HG03469 (cell line): ENCODE data around the gene SRGAP3.

ENCODE experiments used
- ATAC-seq: cut with Tn5 transposase; IDR thresholded peaks from one replicate; pipeline ENCODE4 v1.9.1; 2021; ENCODE audit warnings: mild to moderate bottlenecking, moderate library complexity, moderate number of reproducible peaks; ENCODE audit not compliant: unreplicated experiment

Gene SRGAP3

DNA sequence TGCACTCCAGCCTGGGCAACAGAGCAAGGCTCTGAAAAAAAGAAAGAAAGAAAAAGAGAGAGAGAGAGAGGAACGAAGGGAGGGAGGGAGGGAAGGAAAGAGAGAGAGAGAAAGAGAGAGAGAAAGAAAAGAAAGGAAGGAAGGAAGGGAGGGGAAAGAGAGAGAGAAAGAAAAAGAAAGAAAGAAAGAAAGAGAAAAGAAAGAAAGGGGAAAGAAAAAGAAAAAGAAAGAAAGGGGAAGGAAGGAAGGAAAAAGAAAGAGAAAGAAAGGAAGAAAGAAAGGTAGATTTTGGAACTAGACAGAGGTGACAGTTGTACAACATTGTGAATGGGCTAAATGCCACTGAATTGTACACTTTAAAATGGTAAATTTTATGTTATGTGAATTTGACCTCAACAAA is 5.3 kb upstream of the SRGAP3 start:
- no peak for ATAC-seq

DNA sequence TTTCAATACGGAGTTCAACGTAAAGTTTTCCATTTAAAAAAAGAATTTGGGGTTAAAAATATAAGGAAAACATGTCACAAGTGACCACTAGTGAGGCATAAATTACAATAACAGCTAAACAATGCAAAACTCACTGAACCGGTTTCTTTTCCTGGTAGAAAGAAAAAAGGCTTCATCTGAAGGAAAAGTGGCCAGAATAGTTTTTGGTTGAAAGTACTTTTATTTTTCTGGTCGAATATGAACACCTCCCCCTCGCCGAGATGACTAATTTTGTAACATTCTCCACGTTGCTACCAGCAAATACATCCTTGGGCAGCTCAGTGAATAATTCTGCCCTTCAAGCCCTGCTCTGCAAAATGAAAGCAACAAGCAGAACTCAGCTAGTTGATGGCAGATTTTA is 3.9 kb upstream of the SRGAP3 start:
- no peak for ATAC-seq

DNA sequence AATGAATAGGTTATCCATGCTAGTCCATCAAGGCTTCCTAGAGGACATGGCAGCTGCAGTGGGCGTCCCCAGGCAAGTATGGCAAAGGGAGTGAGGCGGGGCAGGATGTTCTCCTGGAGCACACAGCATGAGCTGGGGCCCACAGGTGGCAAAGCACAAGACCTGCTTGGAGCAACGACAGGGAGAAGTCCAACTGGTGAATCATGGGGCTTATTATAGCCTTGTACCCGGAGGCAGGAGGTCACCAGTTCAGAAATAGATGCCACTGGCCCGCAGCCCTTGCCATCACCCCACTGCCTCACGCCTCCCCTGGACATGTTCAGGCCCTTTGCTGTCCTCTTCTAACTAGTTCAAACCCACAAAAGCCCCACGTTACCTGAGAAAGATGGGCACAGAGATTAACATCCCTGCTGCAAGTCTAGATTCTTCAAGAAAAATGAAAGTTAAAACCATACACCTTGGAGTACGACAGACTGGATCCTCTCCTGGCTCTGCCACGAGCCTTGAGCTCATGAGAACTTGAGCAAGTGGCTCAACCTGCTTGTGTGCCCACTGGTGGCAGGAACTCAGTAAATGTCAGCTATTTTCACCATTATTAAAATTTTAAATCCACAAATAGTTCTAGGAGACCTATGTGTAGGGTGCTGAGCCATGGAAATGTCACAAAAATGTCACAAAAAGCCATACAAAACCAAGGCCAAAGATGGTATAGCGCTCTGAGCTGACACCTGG is 1.8 kb upstream of the SRGAP3 start:
- ATAC-seq, result no peak

DNA sequence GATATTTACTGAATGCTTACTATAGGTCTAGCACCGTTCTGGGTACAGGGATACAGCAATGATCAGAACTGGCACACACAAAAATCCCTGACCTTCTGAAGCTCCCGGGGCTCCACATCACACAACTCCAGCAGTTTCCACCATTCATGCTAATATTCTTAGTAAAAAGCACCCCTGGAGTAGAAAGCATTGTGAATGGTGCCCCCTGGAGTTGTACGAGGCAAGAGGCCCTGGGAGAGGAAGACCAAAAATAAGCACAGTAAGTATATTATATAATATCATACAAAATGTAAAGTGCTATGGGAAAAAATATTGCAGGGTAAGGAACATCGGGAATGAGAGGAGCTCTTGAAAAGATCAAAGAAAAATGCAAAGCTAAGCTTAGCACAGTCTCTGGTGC is 790 bp upstream of the SRGAP3 start:
- no peak for ATAC-seq

DNA sequence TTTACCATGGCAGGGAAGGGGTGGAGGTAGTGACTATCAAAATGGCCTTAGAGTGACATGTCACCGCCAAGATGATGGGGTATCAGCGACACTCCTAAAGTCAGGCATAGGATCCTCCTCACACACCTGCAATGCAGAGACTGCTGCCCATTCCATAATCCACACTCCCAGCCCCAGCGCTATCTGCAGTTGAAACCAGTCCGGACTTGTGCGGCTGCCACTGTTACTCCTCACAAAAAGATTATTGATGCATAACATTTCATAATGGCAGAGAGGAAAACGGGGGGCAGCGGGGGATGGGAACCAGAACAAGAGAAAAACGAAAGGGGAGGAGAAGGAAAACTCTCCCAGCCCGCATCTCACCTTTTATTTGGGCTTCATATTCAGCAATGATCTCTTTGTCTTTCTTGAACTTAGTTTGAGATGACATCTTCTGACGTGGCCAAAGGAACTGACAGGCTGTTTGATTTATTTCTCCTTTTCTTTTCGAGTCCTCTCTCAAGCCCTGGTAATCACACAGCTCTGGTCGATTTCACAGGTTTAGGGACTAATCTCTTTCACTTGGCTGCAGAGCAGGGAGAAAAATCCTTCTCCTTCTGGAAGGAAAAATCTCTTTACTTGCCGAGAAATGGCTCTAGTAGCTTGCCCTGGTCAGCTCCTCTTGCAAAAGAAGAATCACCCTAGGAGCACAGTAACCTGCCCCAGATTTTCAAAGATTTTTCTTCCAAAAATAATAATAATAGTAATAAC is 749 bp downstream of the SRGAP3 start:
- no peak for ATAC-seq

DNA sequence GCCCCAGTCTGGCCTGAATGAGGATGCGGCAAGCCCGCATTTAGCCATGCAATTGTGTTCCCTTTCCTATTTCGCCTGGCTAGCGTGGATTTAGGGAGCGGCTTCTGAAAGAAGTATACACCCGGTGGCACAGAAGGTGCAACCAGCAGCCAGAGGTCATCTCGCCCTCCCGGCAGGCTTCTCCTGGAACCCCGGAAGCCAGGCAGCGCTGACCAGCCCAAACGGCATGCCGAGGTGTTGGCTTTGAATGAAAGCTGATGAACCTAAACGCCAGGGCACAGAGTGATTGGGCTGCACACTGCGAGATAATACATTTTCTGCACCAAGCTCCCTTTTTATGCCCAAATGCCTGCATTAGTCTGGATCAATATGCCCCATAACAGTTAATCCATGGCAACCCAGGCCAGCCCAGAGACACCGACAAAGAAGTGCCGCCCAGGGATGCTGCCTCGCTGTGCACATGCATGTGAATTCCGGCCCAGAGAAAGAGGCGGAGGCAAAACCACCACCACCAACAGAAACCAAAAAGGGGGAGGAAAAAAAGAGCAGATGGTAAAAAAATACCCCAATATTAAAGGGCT is 1.4 kb downstream of the SRGAP3 start:
- no peak for ATAC-seq

DNA sequence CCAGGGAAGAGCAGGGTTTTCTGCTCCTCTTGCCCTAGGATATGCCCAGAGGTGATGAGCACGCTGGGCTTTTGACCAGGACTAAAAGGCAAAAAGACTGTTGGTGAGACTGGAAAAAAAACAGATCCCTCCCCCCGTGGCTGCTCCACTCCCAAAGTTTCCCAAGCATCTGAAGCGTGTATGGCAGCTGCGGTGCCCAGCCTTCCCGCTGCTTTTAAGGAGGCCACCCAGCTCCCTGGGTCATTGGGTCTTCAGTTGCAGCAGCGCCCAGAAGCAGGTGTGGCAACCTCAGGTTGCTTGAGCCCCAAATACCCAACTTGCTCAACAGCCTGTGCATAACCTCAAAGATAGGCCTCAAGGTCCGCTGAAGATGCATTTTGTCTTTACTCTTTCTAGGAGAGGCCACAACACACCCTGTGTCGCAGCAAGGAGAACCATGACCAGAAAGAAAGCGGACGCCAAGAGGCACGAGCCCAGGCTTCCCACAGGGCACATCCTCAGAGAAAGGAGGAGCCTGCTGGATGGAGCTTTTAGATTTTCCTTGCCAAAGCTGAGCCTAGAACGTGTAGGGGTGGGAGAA is 2.0 kb downstream of the SRGAP3 start:
- ATAC-seq, result no peak

DNA sequence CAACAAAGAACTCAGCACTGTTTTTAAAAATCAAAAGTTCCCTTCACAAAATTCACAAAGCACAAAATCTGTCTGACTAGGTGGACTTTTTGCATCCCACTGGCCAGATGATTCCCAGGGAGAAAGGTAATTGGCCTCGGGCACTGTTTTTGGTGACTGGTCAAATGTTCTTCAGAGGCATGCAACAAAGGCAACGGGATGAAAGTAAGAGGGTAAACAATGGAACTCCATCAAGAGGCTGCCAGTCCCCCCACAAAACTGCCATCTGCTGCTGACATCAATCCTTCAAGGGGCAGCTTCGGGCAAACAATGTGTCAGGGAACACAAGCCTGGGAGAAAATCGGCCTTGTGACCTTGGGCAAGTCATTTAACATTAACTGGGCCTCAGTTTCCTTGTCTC is 3.3 kb downstream of the SRGAP3 start:
- no peak for ATAC-seq

DNA sequence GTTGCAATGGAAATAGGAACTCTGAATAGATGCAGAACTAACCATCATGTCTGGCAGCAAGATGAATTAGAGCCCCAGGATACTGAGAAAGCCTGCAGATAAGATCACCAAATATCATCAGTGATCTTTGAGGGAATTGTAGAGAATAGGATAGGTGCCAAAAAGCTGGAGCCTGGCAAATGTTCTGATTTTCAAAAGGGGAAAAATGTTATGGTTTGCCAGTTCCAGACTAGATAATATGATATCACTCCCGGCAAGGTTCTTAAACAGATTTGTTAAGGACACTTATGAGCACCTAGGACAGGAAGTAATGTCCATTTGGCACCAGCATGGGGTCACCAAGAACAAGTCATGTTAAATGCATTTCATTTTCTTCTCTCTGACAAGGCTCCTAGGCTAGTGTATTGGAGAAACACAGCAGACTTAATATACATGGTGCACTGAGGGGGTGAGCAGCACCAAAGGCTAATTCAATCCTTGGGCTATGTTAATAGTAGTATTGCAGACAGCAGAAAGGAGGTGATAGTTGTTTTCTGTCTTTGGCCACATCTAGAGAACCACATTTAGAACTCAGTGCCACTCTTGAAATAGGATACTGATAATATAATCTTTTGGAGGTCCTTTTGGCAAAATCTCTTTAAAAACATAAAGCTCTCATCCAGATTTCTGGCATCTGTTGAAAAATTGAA is 4.8 kb downstream of the SRGAP3 start:
- ATAC-seq, result no peak

DNA sequence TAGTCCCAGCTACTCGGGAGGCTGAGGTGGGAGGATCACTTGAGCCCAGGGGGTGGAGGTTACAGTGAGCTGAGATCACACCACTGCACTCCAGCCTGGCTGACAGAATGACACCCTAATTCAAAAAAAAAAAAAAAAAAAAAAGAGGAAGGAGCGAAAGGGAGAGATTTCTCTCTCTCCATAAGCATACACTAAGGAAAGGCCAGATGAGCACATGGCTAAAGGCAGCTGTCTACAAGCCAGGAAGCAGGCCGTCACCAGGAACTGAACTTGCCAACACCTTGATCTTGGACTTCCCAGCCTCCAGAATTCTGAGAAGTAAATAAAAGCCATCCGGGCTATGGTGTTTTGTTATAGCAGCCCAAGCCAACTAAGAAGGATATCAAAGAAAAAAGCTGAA is 7.5 kb downstream of the SRGAP3 start:
- no peak for ATAC-seq

DNA sequence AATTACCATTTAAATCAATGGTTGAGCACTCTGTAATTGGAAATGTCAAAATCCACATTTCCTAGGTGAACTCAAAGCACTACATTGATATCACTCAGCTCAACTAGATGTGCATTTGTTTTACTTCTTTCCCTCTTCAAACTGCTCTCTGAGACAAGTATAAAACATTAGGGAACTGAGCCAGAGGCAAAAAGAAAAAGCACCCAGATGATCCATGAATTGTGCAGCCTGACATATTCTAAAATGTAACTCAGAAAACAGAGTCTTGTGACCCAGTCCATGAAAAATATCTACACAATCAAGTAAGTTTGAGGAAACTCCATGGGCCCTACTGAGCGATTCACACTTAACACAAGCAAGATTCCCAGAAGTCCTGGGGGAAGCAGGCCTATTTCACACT is 9.8 kb downstream of the SRGAP3 start:
- no peak for ATAC-seq

DNA sequence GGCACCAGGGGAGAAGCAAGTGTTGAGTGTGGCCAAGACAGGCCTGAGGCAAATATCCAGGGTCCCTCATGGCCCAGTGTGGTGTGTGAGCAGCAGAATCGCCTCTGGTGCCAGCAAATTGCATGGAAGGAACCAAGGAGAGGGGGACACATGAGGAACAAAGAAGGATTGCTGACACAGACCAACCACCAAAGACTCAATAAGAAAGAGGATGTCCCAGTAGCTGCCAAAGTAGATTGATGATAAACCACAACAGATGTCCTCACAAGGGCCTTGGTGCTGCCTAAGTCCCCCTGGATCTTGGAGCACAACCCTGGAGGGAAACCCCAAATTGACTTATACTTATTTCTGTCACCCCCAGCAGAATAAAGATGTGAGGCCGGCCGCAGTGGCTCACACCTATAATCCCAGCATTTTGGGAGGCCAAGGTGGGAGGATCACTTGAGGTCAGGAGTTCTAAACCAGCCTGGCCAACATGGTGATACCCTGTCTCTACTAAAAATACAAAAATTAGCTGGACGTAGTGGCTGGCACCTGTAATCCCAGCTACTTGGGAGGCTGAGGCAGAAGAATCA is 10.6 kb downstream of the SRGAP3 start:
- ATAC-seq, result no peak

DNA sequence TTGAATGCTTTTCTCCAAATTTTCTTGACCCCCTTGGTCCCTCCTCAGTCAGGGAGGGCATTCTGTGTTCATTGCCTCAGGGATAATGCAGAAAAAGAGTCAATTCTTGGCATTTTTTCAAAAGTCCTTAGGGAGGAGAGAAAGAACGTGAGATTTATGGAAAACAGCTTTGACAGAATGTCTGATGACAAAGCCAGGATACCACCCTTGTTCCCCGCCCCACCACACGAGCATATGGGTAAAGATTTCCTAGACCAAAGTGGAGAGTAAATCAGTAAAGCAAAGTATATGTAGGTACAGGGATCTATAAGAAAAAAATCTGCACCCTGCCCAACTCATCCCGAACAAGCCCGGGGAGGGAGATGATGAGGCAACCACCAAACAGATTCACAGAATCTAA is 11.2 kb downstream of the SRGAP3 start:
- ATAC-seq, result no peak

DNA sequence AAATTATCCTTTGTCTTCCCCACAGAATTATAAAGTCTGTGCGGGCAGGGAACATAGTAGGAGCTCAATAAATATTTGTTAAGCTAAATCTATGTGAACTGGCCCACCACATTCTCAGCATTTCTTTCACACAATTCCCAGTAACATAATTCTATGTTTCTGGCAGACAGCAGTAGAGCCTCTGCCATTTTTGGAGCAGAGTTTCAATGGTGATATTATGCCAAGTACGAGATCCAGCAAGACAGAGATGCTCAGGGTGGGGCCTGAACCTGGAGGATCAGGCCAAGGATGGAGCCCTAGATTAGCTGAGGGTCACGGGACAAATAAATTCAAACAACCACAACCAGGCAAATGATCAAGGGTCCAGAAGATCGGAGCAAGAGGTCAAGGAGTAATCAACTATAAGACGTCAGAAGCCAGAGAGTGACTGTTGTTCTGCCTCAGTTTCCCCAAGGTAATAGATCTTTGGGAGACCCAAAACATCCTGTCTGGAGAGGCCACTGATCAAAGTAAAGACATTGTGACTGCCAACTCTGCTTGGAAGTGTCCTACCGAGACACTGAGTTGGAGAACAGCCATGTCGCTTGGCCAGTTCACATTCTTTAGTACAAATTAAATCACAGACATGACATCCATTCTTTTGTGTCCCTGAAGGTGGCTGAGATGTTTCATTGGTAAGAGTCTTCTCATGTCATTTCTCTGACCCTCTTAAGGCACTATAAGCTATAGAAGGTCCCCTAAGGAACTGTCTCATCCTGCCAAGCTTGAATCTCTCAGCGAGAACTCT is 15.4 kb downstream of the SRGAP3 start:
- ATAC-seq, result no peak

DNA sequence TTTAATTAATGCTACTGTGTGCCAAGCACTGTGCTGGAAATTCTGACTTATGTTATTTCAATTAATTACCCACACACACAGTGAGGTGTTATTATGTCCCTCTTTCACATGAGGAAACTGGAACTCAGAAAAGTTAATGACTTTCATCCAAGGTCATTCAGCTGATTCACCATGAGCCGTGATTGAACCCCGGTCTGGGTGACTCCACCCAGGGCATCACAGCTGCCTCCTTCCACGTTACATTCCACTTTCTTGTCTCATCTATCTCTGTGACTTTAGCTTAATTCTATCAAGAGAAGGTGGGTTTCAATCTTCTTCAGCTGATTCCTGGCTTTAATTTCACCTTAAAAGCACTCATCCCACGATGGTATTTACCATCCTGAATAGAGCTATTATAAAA is 16.3 kb downstream of the SRGAP3 start:
- ATAC-seq, result no peak

DNA sequence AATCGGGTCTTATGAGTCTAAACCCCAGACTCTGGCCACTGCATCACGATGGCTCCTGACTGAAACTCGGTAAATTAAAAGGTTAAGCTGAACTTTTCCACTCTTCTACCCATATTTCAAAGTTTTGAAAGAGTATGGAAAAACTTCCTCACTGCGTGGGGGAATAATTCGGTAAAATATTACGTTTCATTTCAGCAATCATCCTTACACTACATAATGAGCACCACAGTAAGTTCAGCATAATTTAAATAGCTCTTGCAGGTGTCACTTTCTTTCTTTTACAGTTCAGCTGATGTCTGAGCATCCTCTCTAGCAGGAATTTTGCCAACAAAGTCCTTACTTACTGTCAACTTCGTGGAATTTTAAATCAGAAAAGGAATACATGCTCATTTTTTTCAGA is 17.5 kb downstream of the SRGAP3 start:
- ATAC-seq, result no peak

DNA sequence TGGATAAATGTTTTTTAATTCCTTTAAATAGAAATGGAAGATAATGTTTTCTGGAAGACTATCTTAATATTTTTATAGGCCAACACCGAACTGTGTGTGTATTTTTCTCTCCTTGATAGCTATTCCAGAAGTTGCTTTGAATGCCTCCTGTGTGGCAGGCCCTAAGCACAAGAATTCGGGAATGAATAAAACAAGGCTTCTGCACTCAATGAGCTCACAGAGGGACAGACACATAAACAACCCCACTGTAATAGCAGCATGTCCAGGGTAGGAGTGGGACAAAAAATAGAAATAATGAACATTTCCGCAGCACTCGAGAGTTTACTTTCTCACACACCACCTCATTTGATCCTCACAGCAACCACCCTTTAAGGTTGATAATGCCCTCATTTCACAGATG is 18.0 kb downstream of the SRGAP3 start:
- ATAC-seq, result no peak

DNA sequence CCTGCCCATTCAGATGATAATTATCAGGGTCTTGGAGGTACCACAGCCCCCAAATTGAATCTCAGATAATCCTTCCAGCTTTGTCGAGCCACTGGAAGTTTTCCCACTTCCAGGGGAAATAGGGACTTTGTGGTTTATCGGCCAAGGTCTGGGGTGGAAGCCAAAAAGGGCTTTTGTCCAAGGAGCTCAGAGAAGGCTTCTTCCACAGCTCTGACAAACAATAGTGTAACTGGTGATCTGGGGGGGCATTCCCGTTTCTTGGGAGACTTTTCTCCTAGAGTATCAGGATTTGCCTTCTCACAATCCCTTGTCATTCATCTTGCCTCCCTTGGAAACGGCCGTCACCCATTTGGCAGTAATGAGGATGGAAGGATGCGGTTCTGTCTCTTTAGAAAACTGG is 18.4 kb downstream of the SRGAP3 start:
- no peak for ATAC-seq

DNA sequence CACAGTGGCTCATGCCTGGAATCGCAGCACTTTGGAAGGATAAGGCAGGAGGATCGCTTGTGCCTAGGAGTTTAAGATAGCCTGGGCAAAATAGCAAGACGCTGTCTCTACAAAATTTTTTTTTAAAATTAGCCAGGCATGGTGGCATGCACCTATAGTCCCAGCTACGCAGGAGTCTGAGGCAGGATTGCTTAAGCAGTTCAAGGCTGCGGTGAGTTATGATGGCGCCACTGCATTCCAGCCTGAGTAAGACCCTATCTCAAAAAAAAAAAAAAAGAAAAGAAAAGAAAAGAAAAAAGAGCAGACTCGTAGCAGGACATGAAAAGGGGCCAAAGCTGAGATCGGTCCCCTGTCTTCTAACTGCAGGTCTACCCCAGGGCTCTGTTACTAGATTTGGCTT is 18.9 kb downstream of the SRGAP3 start:
- ATAC-seq, result no peak

DNA sequence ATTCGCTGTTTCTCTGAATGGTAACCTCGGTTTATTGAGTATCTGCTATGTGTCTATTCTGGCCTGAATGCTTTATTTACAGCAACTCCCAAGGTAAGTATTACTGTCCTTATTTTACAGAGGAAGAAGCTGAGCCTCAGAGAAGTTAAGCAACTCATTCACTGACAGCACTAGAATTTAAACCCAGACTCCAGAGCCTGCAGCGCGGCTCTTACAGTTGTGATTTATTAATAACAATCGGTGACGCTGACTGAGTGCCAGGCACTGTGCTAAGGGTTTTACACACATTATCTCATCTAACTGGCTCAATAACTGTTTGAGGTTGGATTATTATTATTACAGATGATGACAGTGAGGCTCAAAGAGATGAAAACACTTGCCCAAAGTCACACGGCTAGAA is 19.6 kb downstream of the SRGAP3 start:
- ATAC-seq, result no peak
